Left cardiac atrium (tissue), 4 donors: ENCODE measurements around the gene ASCC2. TPM values are rescaled to one million over a fixed set of nuclear protein-coding genes. Genes with fewer than 3 reads are reported as not detected.
"Not testable (repeated sequence)": the region's sequence is repeated elsewhere in the genome, so short reads cannot be mapped to it uniquely, and the experiment has no call there.

Source experiments
- ATAC-seq, 2 donors: fragments of 200-7000 bp; cut with Tn5 transposase; one replicate each; pipeline ENCODE4 v1.9.1; 2020; ENCODE audit warnings: mild to moderate bottlenecking in 2 of 2, moderate library complexity in 2 of 2
- DNase-seq: peaks from one replicate; pipeline ENCODE4 v3.0.0-alpha.2; 2020
- intact Hi-C, 2 donors: fragments of 100-400 bp; cut with DNase I; formaldehyde crosslinking; loops; one replicate each; pipeline versions ENCODE4 v1.14.1 to v1.15.1; 2022 to 2023
- total RNA-seq, 2 donors: library from RNA; stranded (reverse); fragmentation: NEBNext Ultra II Directional; extraction: Animal tissue kit (Norgen Biotek cat#: 25700); gene quantifications; one replicate each; pipeline ENCODE4 v1.2.1, GENCODE V29; 2021
- donor health status: DM: no; HTN: yes; CAD: no.
- donor health status: DM: no; HTN: yes; CAD: no; lungs with severe emphysema.
- donor health status: DM: yes; HTN: yes; CAD: no.
- donor health status: Dilated cardiomyopathy.

Gene ASCC2
- total RNA-seq, 2 donors from 2014 or later: 34.6 to 52.6 TPM

DNA sequence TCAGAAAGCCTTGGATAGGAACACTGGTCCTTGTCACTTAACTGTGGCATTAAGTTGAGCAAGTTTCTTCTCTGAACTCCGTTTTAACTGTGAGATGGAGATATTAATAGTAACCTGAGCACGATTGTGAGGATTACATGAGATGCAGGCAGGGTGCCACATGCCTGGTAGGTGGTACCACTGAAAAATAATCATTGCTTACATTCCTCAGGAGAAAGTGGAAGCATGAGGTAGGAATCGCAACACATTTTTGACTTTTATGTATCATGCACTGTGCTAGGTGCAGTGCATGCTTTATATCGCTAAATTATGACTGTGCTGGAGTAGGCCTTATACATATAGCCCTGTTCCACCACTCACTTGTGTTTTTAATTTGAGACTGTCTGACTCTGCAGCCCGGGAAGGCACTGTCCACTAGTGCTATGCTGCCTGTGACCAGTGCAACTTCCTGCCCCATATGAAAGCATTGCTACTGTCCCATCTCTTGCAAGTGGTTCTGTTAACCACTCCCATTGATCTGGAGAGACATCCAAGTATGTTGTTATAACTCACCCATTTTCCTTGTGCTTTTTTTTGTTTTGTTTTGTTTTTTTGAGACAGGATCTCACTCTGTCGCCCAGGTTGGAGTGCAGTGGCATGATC is 69.9 kb downstream of the ASCC2 start:
- DNase-seq (no peak), ATAC-seq (no peak)
- intact Hi-C loops: no loop called here

DNA sequence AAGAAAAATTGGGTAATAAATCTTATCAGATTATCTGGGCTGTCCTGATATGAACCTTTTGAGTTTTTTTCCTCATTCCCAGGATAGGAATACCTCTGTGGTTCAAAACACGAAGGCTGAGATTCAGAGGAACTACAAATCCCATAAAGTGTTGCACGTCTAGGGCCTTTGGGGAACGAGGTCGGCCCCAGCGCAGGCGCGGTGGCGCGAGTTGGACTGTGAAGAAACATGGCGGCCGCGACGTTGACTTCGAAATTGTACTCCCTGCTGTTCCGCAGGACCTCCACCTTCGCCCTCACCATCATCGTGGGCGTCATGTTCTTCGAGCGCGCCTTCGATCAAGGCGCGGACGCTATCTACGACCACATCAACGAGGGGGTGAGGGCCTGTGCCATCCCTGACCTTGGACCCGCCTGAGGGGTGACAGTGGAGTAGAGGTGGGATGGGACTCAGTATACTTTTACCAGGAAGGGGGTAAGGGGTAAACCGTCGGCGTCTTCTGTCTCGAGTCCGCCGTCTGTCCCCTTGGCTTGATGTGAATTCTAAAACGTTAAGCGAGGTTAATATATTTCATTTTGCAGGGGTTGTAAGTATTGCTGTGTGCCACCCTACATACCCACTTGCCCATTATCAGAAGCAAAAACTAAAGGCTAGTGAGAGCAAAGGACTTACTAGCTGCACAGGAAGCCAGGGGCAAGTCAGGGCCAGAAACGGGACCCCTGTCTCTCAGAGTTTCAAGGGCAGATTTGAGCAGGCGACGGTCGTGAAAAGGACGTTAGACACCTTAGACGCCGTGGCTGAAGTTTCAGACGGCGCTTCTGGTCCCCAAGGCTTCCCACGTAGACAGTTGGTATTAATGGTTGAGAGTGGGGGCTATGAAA is 70.7 kb downstream of the ASCC2 start, which contains the start of gene UQCR10:
UQCR10 (plus strand) TSS at position 199 of the 881 bp plus-strand sequence; CDS start at position 229, 30 bp downstream.
- ATAC-seq (peak; percentile 92 to 94), DNase-seq (peak; percentile 96)
- intact Hi-C loops: no loop called here

DNA sequence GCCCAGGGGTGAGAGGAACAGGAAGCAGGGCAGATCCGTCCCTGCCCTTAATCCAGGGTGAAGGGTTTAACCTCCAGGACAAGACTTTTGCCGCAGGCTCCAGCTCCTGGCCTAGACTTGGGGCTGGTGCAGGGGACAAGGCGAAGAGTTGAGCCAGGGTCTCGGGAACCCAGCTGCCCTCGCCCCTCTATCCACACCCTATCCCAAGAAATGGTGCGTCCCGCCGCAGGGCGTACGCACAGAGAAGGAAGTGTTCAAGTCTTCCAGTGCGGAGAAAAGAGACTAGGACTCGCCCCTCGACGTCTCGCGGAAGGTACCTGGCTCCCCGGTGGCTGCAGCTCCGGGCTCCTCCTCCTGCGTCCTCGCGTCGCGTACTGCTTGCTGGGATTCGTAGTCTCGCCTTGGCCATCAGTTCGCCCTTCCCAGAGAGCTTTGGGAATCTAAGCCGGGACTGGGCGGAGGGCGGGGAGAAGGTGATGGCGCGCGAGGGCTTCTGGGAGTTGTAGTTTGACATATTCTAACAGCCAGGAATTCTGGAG is 71.4 kb downstream of the ASCC2 start, which contains the start of gene ZMAT5:
ZMAT5 (minus strand) TSS at position 376 of the 539 bp plus-strand sequence. CDS start 18,463 bp downstream, outside the sequence.
- DNase-seq: peak; percentile 96
- intact Hi-C loops: no loop called here

DNA sequence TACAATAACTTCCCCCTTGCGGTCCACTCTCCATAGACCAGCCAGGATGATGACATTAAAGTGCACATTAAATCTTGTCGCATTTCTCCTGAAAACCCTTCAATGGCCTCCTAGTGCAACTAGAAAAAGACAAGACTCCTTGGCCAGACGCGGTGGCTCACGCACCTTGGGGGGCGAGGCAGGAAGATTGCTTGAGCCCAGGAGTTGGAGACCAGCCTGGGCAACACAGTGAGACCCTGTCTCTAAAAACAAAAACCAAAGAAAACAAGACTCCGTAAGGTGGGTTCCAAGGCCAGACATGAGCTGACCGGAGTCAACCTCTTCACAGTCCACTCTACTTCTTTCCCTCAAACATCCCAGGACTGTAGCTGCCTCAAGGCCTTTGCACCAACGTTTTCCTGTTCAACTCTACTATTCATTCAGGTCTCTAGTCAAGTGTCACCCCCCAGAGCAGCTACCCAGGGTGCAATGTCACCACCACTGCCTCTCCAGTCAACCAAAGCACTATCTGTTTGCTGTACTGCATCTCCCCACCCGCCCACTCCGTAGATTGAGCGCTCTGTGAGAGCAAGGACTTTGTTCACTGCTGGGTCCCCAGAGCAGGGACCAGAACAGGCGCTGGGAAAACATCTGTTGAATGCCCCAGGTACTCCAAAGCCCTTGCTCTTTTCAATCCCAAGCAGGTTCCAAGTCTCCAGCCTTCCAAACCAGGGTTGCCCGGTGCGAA is 72.0 kb downstream of the ASCC2 start:
- DNase-seq (no peak), ATAC-seq (peak; percentile 1 to 3)
- intact Hi-C loops: no loop called here

More for the DNA sequence above, 71.4 kb downstream of the ASCC2 start, which contains the start of gene ZMAT5:
- ATAC-seq: peak; percentile 98 to 100

DNA sequence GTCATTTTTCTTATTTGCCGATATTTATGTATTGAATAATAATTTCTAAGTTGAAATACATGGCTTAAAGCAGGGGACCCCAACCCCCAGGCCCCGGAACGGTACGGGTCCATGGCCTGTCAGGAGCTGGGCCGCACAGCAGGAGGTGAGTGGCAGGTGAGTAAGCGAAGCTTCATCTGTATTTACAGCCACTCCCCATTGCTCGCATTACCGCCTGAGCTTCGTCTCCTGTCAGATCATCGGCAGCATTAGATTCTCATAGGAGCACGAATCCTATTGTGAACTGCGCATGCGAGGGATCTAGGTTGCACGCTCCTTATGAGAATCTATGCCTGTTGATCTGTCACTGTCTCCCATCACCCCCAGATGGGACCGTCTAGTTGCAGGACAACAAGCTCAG is 75.8 kb downstream of the ASCC2 start:
- no peak for DNase-seq
- intact Hi-C loops: no loop called here
- no peak for ATAC-seq

DNA sequence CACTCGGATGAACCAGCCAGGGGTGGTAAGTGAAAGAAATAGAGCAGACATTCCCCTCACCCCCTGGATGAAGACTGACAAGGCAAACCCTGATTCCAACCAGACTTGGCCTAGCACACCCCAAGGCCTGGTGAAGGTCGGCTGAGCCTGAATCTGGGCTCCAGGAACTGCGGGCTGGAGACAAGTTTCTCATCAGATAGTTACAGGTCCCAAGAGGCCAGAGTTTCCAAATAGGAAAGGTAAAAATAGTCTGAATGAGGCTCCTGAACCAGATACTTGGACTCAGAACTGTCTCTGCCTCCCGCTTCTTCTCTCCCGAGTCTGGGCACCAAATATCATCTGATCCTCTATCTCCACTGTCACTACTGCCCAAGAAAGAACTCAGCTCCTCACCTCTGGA is 79.1 kb downstream of the ASCC2 start:
- ATAC-seq (no peak), DNase-seq (no peak)
- intact Hi-C loops: no loop called here

DNA sequence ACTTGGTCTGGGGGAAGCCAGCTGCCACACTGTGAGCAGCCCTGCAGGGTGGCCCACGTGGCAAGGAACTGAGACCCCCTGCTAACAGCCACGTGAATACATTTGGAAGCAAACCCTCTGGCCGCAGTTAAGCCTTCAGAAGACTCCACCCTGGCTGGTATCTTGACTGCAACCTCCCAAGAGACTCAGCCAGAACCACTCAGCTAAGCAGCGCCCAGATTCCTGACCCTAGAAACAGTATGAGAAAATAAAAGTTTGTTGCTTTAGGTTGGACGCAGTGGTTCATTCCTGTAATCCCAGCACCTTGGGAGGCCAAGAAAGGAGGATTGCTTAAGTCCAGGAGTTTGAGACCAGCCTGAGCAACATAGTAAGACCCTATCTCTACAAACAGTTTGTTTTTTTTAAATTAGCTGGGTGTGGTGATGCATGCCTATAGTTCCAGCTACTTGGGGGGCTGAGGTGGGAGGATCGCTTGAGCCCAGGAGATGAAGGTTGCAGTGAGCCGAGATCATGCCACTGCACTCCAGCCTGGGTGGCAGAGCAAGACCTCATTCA is 79.9 kb downstream of the ASCC2 start:
- intact Hi-C loops: no loop called here
- ATAC-seq: peak in 1 of 2 donors; percentile 27
- no peak for DNase-seq

DNA sequence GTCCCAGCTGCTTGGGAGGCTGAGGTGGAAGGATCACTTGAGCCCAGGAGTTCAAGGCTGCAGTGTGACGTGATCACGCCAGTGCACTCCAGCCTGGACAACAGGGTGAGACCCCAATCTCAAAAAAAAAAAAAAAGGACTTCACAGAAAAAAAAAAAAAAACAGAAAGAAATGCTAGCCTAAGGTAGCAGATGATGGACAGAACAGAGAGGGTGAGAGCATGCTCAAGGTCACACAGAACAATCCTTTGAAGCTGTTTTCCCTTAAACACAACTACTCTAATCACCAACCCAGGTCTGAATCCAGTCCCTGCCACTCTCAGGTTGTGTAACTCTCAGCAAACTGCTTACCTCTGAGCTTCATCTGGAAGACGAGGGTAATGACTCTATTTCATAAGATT is 81.0 kb downstream of the ASCC2 start:
- no peak for ATAC-seq
- no peak for DNase-seq
- intact Hi-C loops: no loop called here

DNA sequence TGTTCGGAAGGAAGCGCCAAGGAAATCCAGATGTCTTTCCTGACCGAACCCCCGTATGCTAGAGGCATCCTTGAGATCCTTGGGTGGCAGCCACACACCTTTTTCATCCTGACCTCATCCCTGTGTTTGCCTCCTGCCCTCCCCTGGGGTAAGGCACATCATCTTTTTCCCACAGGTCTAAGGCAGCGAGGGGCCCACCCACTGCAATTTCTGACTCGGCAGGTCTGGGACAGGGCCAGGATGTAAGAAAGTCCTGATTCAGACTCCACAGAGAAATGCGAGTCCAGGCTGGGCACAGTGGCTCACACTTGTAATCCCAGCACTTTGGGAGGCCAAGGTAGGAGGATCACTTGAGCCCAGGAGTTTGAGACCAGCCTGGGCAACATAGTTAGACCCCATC is 81.7 kb downstream of the ASCC2 start:
- ATAC-seq: no peak
- intact Hi-C loops: no loop called here
- DNase-seq: no peak

DNA sequence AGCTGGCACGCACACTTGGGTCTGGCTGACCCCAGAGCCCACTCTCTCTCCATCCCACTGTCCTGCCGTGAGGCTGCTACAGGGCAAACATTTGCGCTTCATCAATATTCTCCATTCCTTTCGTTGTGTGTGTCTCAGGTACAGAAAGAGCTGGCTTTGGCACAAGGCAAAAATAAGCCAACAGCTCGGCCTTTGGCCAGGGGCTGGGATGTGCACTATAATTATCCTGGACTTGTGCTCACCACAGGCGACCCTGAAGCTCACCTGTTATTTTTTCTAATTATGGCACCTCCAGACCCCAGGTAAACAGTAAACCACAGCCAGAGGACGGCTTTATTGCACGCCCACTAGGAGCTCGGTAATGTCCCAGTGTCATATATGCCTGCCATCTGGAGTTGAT is 82.2 kb downstream of the ASCC2 start:
- DNase-seq (no peak), ATAC-seq (no peak)
- intact Hi-C loops: no loop called here

DNA sequence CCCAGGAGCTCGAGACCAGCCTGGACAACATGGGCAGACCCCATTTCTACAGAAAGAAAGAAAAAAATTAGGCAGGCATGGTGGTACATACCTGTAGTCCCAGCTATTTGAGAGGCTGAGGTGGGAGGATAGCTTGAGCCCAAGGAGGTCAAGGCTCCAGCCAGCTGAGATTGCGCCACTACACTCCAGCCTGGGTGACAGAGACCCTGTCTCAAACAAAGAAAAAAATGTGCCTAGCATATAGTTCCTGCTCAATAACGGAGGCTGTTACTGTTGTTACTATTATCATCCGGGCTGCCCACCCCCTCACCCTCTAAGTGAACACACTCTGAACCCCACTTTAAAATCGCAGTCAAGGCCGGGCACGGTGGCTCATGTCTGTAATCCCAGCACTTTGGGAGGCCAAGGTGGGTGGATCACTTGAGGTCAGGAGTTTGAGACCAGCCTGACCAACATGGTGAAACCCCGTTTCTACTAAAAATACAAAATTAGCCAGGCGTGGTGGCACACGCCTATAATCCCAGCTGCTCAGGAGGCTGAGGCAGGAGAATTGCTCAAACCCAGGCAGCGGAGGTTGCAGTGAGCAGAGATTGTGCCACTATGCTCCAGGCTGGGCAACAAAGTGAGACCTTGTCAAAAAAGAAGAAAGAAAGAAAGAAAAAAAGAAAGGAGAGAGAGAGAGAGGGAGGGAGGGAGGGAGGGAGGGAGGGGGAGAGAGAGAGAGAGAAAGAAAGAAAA is 83.2 kb downstream of the ASCC2 start:
- intact Hi-C loops, DNase-seq, ATAC-seq: not testable (repeated sequence)

DNA sequence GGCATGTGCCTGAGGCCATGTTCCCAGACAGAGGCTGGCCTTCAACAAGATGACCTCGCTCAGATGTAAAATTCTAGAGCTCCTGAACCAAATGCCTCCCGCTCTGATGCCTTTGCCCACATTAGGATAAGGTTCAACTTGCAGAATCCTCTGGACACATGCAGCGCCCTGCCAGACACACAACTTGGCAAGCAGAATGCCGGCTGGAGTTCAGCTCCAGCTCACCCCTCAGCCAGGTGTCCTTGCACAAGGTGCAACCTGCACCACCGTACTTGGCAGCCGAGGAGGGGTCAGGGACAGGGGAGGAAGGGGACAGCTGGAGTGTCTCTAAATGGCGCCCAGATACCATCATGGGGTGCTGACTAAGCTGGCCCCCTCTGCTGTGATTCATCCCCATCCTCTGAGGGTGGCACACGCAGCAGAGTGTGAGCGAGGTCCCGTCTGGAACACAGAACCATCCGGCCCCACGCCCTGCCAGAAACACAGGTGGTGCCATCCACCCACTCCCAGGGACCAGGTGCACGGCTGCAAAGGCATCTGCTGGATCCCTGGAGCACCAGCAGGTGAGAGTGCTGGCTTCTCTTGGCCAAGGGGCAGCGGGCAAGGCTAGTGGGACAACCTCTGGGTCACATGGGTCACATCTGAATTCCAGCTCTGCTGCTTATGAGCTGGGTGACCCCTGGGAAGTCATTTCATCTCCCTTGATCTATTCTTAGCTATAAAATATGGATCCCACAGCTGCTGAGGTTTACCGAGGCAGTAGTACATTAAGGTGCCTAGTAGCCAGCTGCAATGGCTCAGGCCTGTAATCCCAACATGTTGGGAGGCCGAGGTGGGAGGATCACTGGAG is 84.0 kb downstream of the ASCC2 start:
- ATAC-seq: peak in 1 of 2 donors; percentile 39
- DNase-seq: no peak
- intact Hi-C loops: no loop called here

DNA sequence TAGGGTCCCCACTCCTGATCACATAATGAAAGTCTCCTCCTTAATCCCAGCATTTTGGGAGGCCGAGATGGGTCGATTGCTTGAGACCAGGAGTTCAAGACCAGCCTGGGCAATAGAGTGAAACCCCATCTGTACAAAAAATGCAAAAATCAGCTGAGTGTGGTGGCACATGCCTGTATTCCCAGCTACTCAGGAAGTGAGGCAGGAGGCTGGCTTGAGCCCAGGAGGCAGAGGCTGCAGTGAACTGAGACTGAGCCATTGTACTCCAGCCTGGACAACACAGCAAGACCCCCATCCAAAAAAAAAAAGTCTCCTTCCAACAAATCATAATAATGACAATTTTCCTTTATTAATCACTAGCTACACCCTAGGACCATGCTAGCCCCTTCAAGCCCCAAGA is 86.4 kb downstream of the ASCC2 start:
- ATAC-seq (no peak), DNase-seq (no peak)
- intact Hi-C loops: no loop called here

DNA sequence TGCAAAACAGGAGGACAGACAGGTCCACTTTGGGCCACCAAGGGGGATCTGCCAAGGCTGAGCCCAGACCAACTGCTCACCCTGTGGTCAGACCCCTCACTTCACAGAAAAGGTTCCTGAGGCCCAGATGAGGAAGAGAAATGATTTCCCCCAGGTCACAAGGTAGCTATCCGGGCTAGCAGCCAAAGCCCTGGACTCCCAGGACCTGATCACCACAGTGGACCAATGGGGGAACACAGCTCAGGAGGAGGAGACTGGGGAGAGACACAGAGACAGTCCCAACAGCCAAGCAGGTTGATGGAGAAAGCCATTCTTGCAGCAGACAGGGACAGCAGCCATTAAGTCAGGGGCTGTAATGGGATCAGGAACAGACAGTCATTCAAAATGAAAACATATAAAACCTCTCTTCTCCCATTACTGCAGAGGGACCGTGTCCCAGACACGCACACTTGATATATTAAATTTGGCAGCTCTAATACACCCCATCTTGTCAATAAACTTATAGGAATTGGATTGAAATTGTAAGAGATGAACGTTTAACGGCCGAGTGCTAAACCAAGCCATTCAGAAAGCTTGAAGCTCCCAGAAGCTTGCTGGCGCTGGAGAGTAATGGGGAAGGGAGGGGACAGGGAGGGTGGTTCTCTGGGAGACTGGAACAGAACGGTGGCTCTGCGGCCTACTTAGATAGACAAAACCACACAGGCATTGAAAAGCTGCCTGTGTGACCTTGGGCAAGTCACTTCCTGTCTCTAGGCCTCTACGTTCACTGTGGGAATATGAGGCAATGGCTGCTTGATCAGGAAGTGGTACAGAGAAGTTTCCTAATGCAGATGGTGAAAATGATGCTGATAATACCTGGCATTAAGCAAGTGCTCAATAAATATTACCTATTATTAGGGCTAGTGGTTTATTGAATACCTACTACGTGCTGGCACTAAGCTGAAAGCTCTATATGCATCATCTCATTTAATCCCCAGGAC is 87.2 kb downstream of the ASCC2 start:
- intact Hi-C loops: no loop called here
- DNase-seq (no peak), ATAC-seq (no peak)

DNA sequence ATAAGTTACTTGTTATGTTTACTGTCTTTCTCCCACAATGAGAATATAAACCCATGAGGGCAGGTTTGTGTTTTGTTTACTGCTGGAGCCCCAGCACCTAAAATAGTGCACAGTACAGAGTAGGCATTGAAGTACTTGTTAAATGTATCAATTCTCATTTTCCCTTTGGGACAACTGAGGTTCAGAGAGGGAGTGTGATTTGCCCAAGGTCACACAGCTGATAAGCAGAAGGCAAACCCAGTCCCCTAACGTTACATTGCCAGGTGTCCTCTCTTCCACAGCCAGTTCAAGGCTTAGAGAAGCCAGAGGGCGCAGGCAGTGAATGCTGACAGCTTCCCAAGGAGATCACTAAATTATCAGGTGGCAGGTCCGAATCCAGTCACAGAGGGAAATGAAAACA is 88.0 kb downstream of the ASCC2 start:
- intact Hi-C loops: no loop called here
- ATAC-seq: no peak
- no peak for DNase-seq

DNA sequence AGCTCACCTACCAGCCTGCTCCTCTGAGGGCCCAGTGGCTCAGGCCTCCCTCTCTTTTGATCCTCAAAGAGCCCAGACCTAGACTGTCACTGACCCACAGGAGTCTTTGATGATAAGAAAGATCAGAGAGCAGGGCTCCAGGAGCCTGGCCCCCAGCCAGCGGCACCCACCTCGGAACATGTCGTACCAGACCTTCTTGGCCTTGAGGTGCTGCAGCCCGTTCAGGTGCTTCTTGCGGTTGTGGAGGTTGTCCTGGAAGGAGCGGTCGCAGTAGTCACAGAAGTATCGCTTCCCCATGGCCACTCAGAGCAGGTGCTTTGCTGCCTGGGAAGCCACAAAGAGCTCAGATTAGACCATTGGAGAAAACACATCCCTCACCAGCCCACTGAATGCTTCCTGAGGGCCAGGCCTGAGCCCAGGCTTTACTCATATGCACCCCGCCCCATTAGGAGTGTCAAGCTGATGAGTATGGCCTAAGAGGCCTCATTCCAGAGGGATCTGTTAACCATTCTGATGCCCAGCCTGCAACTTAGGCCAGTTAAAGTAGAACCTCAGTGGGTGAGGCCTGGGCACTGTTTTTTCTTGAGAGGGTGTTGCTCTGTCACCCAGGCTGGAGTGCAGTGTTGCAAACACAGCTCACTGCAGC is 89.7 kb downstream of the ASCC2 start:
- intact Hi-C loops: no loop called here
- ATAC-seq (no peak), DNase-seq (no peak)
